HT1080 (cell line): ENCODE results near the gene UTP15. TPM values are rescaled to one million over a fixed set of nuclear protein-coding genes. Genes with fewer than 3 reads are reported as not detected.
A peak's percentile ranks its signal among the peaks of the same experiment; 100 is the strongest.

Experiments used
- DNase-seq: peaks from one replicate; pipeline ENCODE4 v3.0.0-alpha.2; 2015; ENCODE audit warnings: low read depth
- total RNA-seq: library from RNA; depleted of rRNA; stranded (reverse); fragments of >200 nt; shearing (Covaris generic); gene quantifications from 2 replicates; pipeline ENCODE4 v1.2.3, GENCODE V29; 2014; rRNA removed

Gene UTP15
- total RNA-seq, 1 experiment from 2014 or later: 25.0 TPM

DNA sequence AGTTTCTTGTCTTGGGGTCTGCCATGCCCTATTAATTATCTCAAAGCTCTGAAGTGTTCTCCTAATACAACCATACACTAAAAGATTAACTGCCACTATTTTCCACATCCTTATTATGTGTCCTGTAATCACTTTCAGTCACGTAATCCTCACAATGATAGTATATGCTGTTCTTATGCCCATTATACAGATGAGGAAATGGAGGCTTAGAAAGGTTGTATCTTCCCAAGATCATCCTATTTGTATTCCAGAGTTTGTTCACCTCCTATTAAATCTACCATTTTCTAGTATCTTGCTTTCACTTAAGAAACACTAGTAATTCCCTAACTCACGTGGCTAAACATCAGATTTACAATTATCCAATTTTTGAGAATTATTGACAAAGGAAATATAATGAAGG, 57.5 kb downstream of the UTP15 start:
- no peak for DNase-seq

DNA sequence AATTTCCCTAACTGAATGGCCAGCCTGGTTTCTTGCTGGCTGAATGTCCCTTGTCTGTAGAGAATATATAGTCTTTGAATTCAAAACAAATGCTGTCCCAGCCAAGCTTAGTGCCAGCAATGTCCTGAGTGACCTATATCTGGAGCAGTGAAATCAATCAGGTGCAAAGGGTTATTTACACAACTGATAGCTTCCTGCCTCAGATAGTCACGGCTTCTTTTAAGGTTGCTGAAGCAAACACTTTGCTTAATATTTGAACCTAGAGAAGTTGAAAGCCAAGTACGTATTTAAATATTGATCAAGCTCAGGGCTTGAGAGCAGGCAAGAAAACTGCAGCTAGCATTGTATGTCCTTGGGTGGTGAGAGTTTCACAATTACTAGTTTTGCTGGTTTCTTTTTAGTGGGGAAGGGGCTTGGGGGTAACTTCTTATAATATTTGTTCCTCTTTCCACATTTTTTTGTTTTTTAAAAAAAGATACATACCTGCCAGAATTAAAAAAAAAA, 58.4 kb downstream of the UTP15 start:
- DNase-seq: no peak

DNA sequence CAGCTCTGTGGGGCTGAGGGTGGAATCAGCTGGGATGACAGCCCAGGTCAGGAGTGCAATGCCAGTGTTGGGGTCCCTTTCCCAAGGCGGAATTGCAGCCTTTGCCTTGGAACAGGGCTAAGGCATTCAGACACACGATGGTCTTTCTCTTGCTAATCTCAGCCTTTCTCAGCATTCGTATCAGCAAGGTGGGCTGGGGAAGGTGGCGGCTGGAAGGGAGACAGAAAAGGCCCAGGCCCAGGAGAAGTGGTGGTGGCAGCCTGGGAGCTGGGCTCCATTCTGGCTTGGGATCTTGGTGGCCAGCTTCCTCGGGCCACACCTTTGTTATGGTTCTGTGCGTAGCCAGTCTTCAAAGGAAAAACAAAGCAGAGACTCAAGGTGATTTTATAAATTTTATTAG, 59.3 kb downstream of the UTP15 start:
- DNase-seq: no peak

DNA sequence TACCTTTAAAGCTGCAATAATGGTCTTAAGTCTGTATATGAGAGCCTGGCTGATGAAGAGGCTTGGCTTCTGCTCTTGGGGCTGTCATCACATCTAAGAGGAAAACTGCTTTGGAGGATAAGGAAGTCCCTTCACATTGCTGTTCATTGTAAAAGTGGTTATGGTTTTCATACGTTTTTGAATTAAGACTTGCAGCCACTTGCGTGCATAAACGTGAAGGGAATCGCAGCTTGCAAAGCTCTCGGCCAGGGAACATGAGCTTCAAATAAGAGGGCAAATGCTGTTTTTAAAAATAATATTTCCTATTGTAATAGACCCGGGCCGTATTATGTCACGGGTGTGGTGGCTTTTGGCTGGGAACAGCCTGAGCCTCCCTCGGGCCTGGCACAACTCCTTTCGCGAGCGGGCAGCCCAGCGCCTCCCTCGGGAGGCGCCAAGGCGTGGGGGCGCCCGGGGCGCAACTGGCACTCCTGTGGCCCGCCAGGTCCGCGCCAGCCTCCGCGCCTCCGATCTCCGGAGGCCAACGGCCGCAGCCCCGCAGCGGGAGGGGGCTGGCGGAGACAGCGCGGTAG, 59.9 kb downstream of the UTP15 start:
- peak; percentile 27 for DNase-seq

DNA sequence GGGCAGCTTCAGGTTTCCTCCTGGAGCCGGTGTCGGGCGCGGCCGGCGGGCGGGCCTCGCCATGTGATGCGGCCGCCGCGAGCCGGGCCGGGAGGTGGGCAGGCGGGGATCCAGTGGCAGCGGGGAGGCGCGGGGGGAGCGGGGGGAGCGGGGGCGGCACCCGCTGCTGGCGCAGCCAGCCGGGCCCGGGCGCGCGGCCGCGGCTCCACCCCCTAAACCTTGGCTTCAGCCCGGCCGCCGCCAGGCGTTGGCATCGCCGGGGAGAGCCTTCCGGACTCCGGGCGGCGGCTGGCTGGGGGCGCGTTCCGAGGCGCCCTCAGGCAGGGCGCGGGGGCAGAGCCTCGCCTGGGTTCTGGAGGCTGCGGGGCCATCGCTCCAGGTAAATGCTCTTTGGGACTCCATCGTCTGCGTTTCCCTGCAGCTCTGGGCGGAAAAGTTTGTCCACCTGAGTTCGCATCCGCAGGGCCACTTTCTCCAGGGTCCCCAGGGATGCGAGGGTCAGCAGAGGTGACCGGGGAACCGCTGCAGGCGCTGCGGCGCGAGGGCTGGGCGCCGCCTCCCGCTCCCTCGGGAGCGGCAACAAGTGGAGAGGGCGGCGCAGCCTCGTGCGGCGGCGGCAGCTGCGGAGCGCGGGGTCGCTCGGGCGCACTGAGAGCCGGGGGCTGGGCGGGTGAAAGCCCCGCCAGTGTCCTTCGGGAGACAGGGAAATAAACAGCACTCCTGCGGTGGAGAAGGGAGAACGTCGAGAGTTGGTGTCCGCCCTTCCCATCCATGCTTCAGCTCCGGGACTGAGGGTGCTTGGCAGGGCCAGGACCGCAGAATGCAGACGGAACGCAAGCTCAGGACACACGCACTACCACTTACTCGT, 60.6 kb downstream of the UTP15 start, which contains the start of gene ARHGEF28:
Gene ARHGEF28, plus strand, starts transcription at position 253 of the 868 bp plus-strand sequence. CDS start 58,656 bp downstream, outside the sequence.
- peak; percentile 61 for DNase-seq

DNA sequence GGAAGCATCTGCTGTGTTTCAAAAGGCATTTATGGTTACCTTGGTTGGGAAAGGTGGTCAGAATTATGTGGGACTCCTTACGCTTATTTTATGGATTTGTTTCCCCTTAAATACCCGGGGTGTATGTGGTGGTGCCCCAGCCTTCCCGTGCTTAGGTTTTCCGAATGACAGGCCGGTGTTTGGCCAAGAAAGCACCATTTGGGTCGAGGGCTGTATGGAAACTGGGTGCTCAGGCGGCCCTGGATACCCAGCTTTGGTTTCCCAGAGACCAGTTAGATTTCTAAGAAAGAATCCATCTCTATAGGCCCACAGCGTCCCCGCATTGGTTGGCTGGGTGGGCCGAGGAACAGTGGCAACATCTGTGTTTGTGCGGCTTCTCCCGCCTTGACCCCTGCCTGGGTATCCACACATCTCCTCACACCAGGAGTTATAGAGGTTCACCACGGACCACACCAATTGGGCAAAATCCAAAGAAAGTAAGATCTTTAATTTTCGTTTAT, 61.3 kb downstream of the UTP15 start:
- DNase-seq: no peak

DNA sequence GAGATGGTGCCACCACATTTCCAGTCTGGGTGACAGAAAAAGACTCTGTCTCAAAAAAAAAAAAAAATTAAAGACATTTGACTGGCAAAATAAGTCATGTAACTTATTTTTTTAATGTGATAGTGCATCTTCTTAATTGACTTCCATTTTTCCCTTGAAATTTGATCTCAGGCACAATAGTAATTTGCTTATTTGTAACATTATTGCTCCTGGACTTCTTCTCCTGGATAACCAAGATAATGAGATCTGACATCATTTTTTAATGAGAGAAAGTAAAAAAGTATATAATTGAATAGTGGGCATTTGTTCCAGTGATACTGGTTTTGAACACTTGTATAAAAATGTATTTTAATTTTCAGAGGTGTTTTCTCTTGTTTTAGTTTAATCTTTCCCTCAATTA, 63.9 kb downstream of the UTP15 start:
- DNase-seq: no peak

DNA sequence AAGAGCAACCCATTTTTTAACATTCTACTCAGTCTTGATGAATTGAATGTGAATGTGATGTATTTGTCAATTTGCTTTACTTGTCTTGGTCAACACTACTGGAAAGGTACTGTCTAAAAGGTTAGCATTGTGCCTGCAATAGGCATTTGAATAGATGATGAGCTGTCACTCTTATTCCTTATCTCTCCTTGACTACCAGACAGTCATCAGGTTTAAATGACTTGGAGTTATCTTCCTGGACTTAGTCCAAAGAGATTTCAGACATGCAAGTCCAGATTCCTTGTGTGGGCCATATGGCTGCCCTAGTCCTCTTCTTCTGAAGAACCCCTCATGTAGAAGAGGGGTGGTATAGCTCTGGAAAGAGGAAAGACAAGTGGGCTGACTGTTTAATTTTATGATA, 65.2 kb downstream of the UTP15 start:
- DNase-seq: no peak

DNA sequence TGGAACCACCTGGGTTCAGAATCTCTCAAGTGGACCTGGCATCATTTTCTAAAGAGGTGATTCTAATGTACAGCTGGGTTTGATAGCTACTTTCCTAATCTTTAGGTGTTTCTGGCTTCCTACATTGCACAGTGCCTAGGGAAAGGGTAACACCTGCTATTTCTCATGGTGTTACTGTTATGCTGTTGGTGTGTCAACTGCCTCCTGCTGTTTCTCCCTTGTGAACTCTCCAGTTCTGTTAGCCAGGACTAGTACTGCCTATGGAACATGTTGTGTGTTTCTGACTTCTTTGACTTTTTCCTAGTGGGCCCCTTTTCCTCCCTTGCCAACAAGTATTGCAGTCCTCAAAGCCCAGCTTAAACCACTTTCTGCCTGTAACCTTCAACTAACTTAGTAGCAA, 66.0 kb downstream of the UTP15 start:
- DNase-seq: no peak

Other genes starting within 250 kb of the UTP15 start
- 146 and 192 TPM in 2 replicates for gene FOXD1, start 117.0 kb upstream of the UTP15 start, total RNA-seq
- gene BTF3, start 67.3 kb upstream of the UTP15 start, total RNA-seq: 641 and 881 TPM in 2 replicates
- gene ANKRA2, start 104 bp upstream of the UTP15 start, total RNA-seq: 11.7 and 16.0 TPM in 2 replicates
- gene ARHGEF28, start 60.5 kb downstream of the UTP15 start, total RNA-seq: 12.9 and 13.9 TPM in 2 replicates